H1 (cell line): ENCODE measurements around the gene TAF8. TPM values are rescaled to one million over a fixed set of nuclear protein-coding genes. Genes with fewer than 3 reads are reported as not detected.

Experiments
- CTCF ChIA-PET: fragments of 300-600 bp; sonication (Branson Sonifier 250); formaldehyde crosslinking; loops from one replicate; lab custom pipeline; 2021; ENCODE audit not compliant: partially characterized antibody; lab: Charles Lee
- POLR2A ChIA-PET: fragments of 300-600 bp; sonication (Branson Sonifier 250); formaldehyde crosslinking; loops from one replicate; lab custom pipeline; 2021; ENCODE audit warnings: inconsistent platforms; ENCODE audit not compliant: partially characterized antibody; lab: Charles Lee
- DNase-seq, 2 experiments: peaks; one replicate each; pipeline versions ENCODE4 v3.0.0 to v3.0.0-alpha.2; 2010 to 2022; ENCODE audit warnings: low spot score in 2 of 2, low read depth in 1 of 2, mixed read lengths in 1 of 2
- FAIRE-seq: peaks from 2 replicates; lab custom pipeline; 2011; peaks lifted over from hg19 to GRCh38; lab: Jason Lieb, UNC
- H2AFZ ChIP-seq: 2 replicates; pipeline ENCODE4 v1.8.1; 2012; ENCODE audit warnings: low read length, inconsistent platforms
- H2AK5ac ChIP-seq: 2 replicates; pipeline ENCODE4 v1.6.1; 2013; ENCODE audit warnings: low read depth, low read length
- H2BK120ac ChIP-seq: replicated peaks from 2 replicates; pipeline ENCODE3; 2013; ENCODE audit warnings: low read depth, low read length, inconsistent platforms
- H2BK12ac ChIP-seq: 2 replicates; pipeline ENCODE4 v1.6.1; 2013; ENCODE audit warnings: low read depth, low read length
- H2BK15ac ChIP-seq: 2 replicates; pipeline ENCODE4 v1.6.1; 2013; ENCODE audit warnings: low read length
- H2BK20ac ChIP-seq: 2 replicates; pipeline ENCODE4 v1.6.1; 2013; ENCODE audit warnings: low read length
- H2BK5ac ChIP-seq: 2 replicates; pipeline ENCODE4 v1.6.1; 2013; ENCODE audit warnings: low read depth, low read length
- H3K14ac ChIP-seq: 2 replicates; pipeline ENCODE4 v1.6.1; 2013; ENCODE audit warnings: inconsistent platforms; ENCODE audit not compliant: insufficient read length
- H3K18ac ChIP-seq: 2 replicates; pipeline ENCODE4 v1.6.1; 2013; ENCODE audit warnings: low read length; ENCODE audit errors: extremely low read depth
- H3K23ac ChIP-seq: 2 replicates; pipeline ENCODE4 v1.6.1; 2013; ENCODE audit warnings: inconsistent platforms; ENCODE audit not compliant: insufficient read length
- H3K23me2 ChIP-seq: 2 replicates; pipeline ENCODE4 v1.6.1; 2013; ENCODE audit warnings: low read depth, low read length
- H3K27ac ChIP-seq: 2 replicates; pipeline ENCODE4 v1.6.1; 2011; ENCODE audit warnings: low read depth, low read length, inconsistent platforms
- H3K27me3 ChIP-seq, 4 experiments: replicated peaks in 1 of 4; 1 replicate in 1 of 4; 2 replicates in 3 of 4; pipeline versions ENCODE4 v1.6.1 to v1.8.1; 2011 to 2013; ENCODE audit warnings: low read length in 3 of 4, mild to moderate bottlenecking in 3 of 4, inconsistent platforms in 2 of 4, mixed read lengths in 2 of 4, moderate library complexity in 1 of 4; ENCODE audit not compliant: control insufficient read depth in 3 of 4, insufficient read depth in 3 of 4; ENCODE audit errors: extremely low read depth in 1 of 4
- H3K36me3 ChIP-seq, 4 experiments: 2 replicates each; pipeline versions ENCODE4 v1.6.1 to v1.8.1; 2011 to 2013; ENCODE audit warnings: mild to moderate bottlenecking in 4 of 4, low read length in 3 of 4, moderate library complexity in 2 of 4, control low read depth in 1 of 4, inconsistent platforms in 1 of 4; ENCODE audit not compliant: insufficient read depth in 4 of 4, control insufficient read depth in 2 of 4
- H3K4ac ChIP-seq: replicated peaks from 2 replicates; pipeline ENCODE3; 2013; ENCODE audit warnings: low read length, low read depth, mixed read lengths, inconsistent platforms; ENCODE audit not compliant: insufficient read length
- H3K4me1 ChIP-seq, 4 experiments: replicated peaks in 1 of 4; 1 replicate in 1 of 4; 2 replicates in 3 of 4; pipeline versions ENCODE4 v1.6.1 to v1.8.1; 2011 to 2013; ENCODE audit warnings: low read length in 3 of 4, inconsistent platforms in 2 of 4, mixed read lengths in 1 of 4; ENCODE audit not compliant: insufficient read depth in 4 of 4, control insufficient read depth in 3 of 4
- H3K4me2 ChIP-seq, 2 experiments: 2 replicates each; pipeline versions ENCODE4 v1.6.1 to v1.8.1; 2011 to 2013; ENCODE audit warnings: low read depth in 2 of 2, low read length in 2 of 2, control low read depth in 1 of 2, inconsistent platforms in 1 of 2, mild to moderate bottlenecking in 1 of 2; ENCODE audit not compliant: insufficient read depth in 1 of 2
- H3K4me3 ChIP-seq, 4 experiments: fragments of 200-600, 300-600 bp in 1 of 4; sonication (generic), shearing (Covaris generic), sonication (Bioruptor Twin) in 1 of 4; 2 replicates each; pipeline versions ENCODE4 v1.5.1 to v1.8.1; 2011 to 2016; ENCODE audit warnings: low read length in 4 of 4, low read depth in 3 of 4, control low read depth in 2 of 4, inconsistent platforms in 2 of 4, mild to moderate bottlenecking in 2 of 4, mixed read lengths in 1 of 4, moderate library complexity in 1 of 4; ENCODE audit not compliant: insufficient read depth in 2 of 4; ENCODE audit errors: extremely low read depth in 1 of 4
- H3K56ac ChIP-seq: replicated peaks from 2 replicates; pipeline ENCODE3; 2013; ENCODE audit warnings: low read depth, mild to moderate bottlenecking, mixed read lengths, low read length, inconsistent platforms; ENCODE audit not compliant: insufficient read length
- H3K79me1 ChIP-seq: 2 replicates; pipeline ENCODE4 v1.6.1; 2013; ENCODE audit warnings: low read depth, low read length, control low read depth
- H3K79me2 ChIP-seq, 2 experiments: 2 replicates each; pipeline versions ENCODE4 v1.6.1 to v1.8.1; 2012 to 2013; ENCODE audit warnings: low read length in 2 of 2, mild to moderate bottlenecking in 2 of 2, inconsistent platforms in 1 of 2; ENCODE audit not compliant: insufficient read depth in 2 of 2, control insufficient read depth in 1 of 2
- H3K9ac ChIP-seq, 4 experiments: replicated peaks in 1 of 4; 1 replicate in 1 of 4; 2 replicates in 3 of 4; pipeline versions ENCODE4 v1.6.1 to v1.8.1; 2011 to 2013; ENCODE audit warnings: low read depth in 3 of 4, low read length in 3 of 4, control low read depth in 2 of 4, mild to moderate bottlenecking in 2 of 4, moderate library complexity in 2 of 4, inconsistent platforms in 1 of 4; ENCODE audit errors: extremely low read depth in 1 of 4
- H3K9me3 ChIP-seq, 2 experiments: 2 replicates each; pipeline versions ENCODE4 v1.6.1 to v1.8.1; 2012 to 2013; ENCODE audit warnings: mild to moderate bottlenecking in 2 of 2, moderate library complexity in 2 of 2, control low read depth in 1 of 2, inconsistent platforms in 1 of 2, low read depth in 1 of 2, low read length in 1 of 2, mixed read lengths in 1 of 2; ENCODE audit not compliant: insufficient read depth in 2 of 2
- H4K20me1 ChIP-seq, 2 experiments: replicated peaks in 1 of 2; 2 replicates each; pipeline versions ENCODE3 to v1.8.1; 2011 to 2013; ENCODE audit warnings: inconsistent platforms in 2 of 2, low read length in 2 of 2, mild to moderate bottlenecking in 1 of 2; ENCODE audit not compliant: insufficient read depth in 2 of 2, control insufficient read depth in 1 of 2
- H4K5ac ChIP-seq: 2 replicates; pipeline ENCODE4 v1.6.1; 2013; ENCODE audit warnings: low read length, low read depth, mixed read lengths, inconsistent platforms; ENCODE audit not compliant: insufficient read length
- H4K8ac ChIP-seq: 2 replicates; pipeline ENCODE4 v1.8.0; 2013; ENCODE audit warnings: mild to moderate bottlenecking, moderate library complexity, low read length, inconsistent platforms; ENCODE audit not compliant: insufficient read depth; ENCODE audit errors: extremely low read depth
- H4K91ac ChIP-seq: replicated peaks from 2 replicates; pipeline ENCODE3; 2013; ENCODE audit warnings: low read length, mixed read lengths, inconsistent platforms; ENCODE audit not compliant: insufficient read length
- EGR1 ChIP-seq: IDR thresholded peaks from 2 replicates; pipeline ENCODE4 v1.6.1; 2011; ENCODE audit warnings: low read depth, low read length, borderline replicate concordance
- TAF7 ChIP-seq: optimal IDR thresholded peaks from 2 replicates; pipeline ENCODE3; 2011; ENCODE audit warnings: low read depth, mild to moderate bottlenecking, inconsistent platforms, low read length, moderate library complexity, borderline replicate concordance
- WGBS, 2 experiments: shearing (Covaris generic) in 1 of 2; methylation state at CpG; one replicate each; pipeline versions ENCODE4 v1.1.6 to v1.1.7; 2013 to 2015; ENCODE audit warnings: low lambda C conversion rate in 2 of 2, mixed read lengths in 2 of 2, inconsistent platforms in 1 of 2, low coverage in 1 of 2, missing lambda C conversion rate in 1 of 2; ENCODE audit not compliant: insufficient replicate concordance in 2 of 2, insufficient coverage in 1 of 2, insufficient read length in 1 of 2; ENCODE audit errors: extremely low coverage in 1 of 2, missing lambda C conversion rate in 1 of 2; 5-methylcytosine and 5-hydroxymethylcytosine counted together
- polyA plus RNA-seq, 7 experiments: library from polyadenylated mRNA; depleted of rRNA in 3 of 7; stranded (reverse) in 5 of 7; unstranded in 2 of 7; fragments of >200 nt in 5 of 7; fragments of 200-250 nt in 2 of 7; gene quantifications; 1 replicate in 5 of 7; 2 replicates in 1 of 7; 4 replicates in 1 of 7; pipeline versions ENCODE4 v1.2.1 to v1.2.3, GENCODE V29; 2011 to 2013; ENCODE audit warnings: missing spikeins in 2 of 7, mixed read lengths in 2 of 7
- total RNA-seq: library from RNA; stranded (reverse); fragmentation: NEBNext Ultra II Directional; extraction: Animal tissue kit (Norgen Biotek cat#: 25700); gene quantifications from 2 replicates; pipeline ENCODE4 v1.2.1, GENCODE V29; 2021

TAF8 gene
- total and polyA plus RNA-seq, 2 of the 8 experiments (the other 6 are each of a cell fraction or from before 2014, with no cell fraction given): 32.2 to 34.0 TPM

DNA sequence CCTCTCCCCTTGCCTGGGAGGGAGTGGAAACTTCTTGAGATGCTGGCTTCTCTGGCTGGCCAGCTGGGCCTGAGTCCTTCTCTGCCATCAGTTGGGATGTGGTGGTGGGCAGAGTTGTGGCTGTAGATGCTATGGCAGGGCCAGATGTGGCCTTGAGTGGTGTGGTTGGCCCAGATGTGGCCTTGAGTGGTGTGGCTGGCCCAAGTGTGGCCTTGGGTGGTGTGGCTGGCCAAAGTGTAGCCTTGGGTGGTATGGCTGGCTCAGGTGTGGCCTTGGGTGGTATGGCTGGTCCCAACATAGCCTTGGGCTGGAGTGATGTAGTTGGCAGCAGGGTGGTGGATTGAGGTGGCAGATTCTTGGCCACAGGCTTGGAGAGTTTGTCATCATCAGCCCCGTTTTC, 55.4 kb downstream of the TAF8 start:
- H2AFZ ChIP-seq: no peak overlapping the region
- no peak overlapping the region for H3K9ac ChIP-seq
- no peak overlapping the region for H3K27ac ChIP-seq
- H3K27me3 ChIP-seq: no peaks in the 10 kb centered on the region; a peak in 1 of 7 replicates
- H4K91ac ChIP-seq: no peak overlapping the region
- H4K8ac ChIP-seq: no peak overlapping the region; the same call in 1 of the 2 replicates
- no peak overlapping the region for H3K56ac ChIP-seq
- H3K4ac ChIP-seq: no peak overlapping the region
- H3K23me2 ChIP-seq: no peaks in the 10 kb centered on the region; the same call in 1 of the 2 replicates
- DNase-seq: no peak
- H3K9me3 ChIP-seq: no peaks in the 10 kb centered on the region
- no peak overlapping the region for H2BK5ac ChIP-seq
- H2BK15ac ChIP-seq: no peak overlapping the region
- peaks cover 7 to 39% (median 25%) of the 10 kb centered on the region in 4 experiments; a peak in 7 of 8 replicates for H3K36me3 ChIP-seq
- no peak for FAIRE-seq
- H4K5ac ChIP-seq: no peak overlapping the region
- ChIA-PET POLR2A (interaction anchor here (0.6 to 6.6 kb wide), 8 partner anchors 8 to 80 kb away, joined by 3 to 50 read pairs (median 4); partner anchors contain the start of gene TAF8), CTCF (interaction anchor here (0.7 to 7.3 kb wide), 10 partner anchors 12 to 121 kb away, joined by 3 to 119 read pairs (median 15); no protein-coding TSS in a partner anchor)
- no peak overlapping the region for H3K4me2 ChIP-seq
- H3K14ac ChIP-seq: no peak overlapping the region
- H2BK120ac ChIP-seq: no peak overlapping the region
- TF ChIP-seq EGR1: 0 out of 2 replicates have a peak, but pooled peaks have one; percentile 19
- no peak for TF ChIP-seq TAF7
- H4K20me1 ChIP-seq: peaks cover 4 to 23% of the 10 kb centered on the region in 2 experiments
- no peak overlapping the region for H2AK5ac ChIP-seq
- no peaks in the 10 kb centered on the region for H3K79me1 ChIP-seq
- H2BK12ac ChIP-seq: no peak overlapping the region
- H3K4me1 ChIP-seq: peaks cover 0 to 7% (median 4%) of the 10 kb centered on the region in 4 experiments; a peak in 6 of 7 replicates
- no peak overlapping the region for H3K18ac ChIP-seq
- H3K23ac ChIP-seq: no peak overlapping the region
- no peak overlapping the region for H3K4me3 ChIP-seq
- WGBS, 2 experiments: 71% methylated on average over 1 of the region's 1 CpG; no CpG with 5 or more reads in 1 of the 2 experiments
- no peak overlapping the region for H2BK20ac ChIP-seq
- peaks cover 0 to 2% of the 10 kb centered on the region in 2 experiments; a peak in 1 of 4 replicates for H3K79me2 ChIP-seq
